Panc1 (cell line): ENCODE results near the gene TOMM40. TPM values are rescaled to one million over a fixed set of nuclear protein-coding genes. Genes with fewer than 3 reads are reported as not detected.
"Not testable (repeated sequence)": the region's sequence is repeated elsewhere in the genome, so short reads cannot be mapped to it uniquely, and the experiment has no call there.

Source experiments
- ATAC-seq: fragments of 200-7000 bp; cut with Tn5 transposase; 2 replicates; pipeline ENCODE4 v1.9.1; 2020; ENCODE audit warnings: mild to moderate bottlenecking, moderate library complexity
- BruUV-seq: library from RNA; stranded (reverse); fragments of 400-500 nt; replicated peaks from 2 replicates; lab custom pipeline; 2021; lab: Mats Ljungman, UMichigan
- CTCF ChIA-PET: fragments of 300-600 bp; sonication (Branson Sonifier 250); formaldehyde crosslinking; loops from one replicate; lab custom pipeline; 2022; ENCODE audit warnings: antibody characterized with exemption; lab: Charles Lee
- POLR2A ChIA-PET: fragments of 300-600 bp; sonication (Branson Sonifier 250); formaldehyde crosslinking; loops from one replicate; lab custom pipeline; 2022; ENCODE audit warnings: antibody characterized with exemption; lab: Charles Lee
- DNase-seq: peaks from one replicate; pipeline ENCODE4 v3.0.0-alpha.2; 2010; ENCODE audit warnings: low read depth, low spot score
- H3K27ac ChIP-seq: 2 replicates; pipeline ENCODE4 v1.5.1; 2011; ENCODE audit warnings: mild to moderate bottlenecking, low read length, inconsistent platforms
- H3K27me3 ChIP-seq: fragments of 200-500 bp; sonication (Bioruptor generic); 2 replicates; pipeline ENCODE4 v1.6.0; 2014; ENCODE audit warnings: low read length, inconsistent platforms; ENCODE audit not compliant: control insufficient read depth, insufficient read depth
- H3K36me3 ChIP-seq: fragments of 200-500 bp; sonication (Bioruptor generic); 2 replicates; pipeline ENCODE4 v1.5.1; 2014; ENCODE audit warnings: inconsistent platforms, mild to moderate bottlenecking, low read length, moderate library complexity; ENCODE audit not compliant: control insufficient read depth, insufficient read depth
- H3K4me1 ChIP-seq: 2 replicates; pipeline ENCODE4 v1.5.1; 2011; ENCODE audit warnings: inconsistent platforms, mild to moderate bottlenecking, low read length, moderate library complexity; ENCODE audit not compliant: control insufficient read depth, insufficient read depth
- H3K4me3 ChIP-seq, 2 experiments: 2 replicates each; pipeline ENCODE4 v1.5.1; 2011 to 2012; ENCODE audit warnings: low read depth in 2 of 2, low read length in 2 of 2, mild to moderate bottlenecking in 2 of 2, inconsistent platforms in 1 of 2, moderate library complexity in 1 of 2
- H3K9me3 ChIP-seq: fragments of 200-500 bp; sonication (Bioruptor generic); 2 replicates; pipeline ENCODE4 v1.5.1; 2014; ENCODE audit warnings: low read depth, mild to moderate bottlenecking, inconsistent platforms, low read length, moderate library complexity; ENCODE audit not compliant: control insufficient read depth, insufficient read depth
- CTCF ChIP-seq: fragments of 450-650 bp; IDR thresholded peaks from 2 replicates; pipeline ENCODE4 v1.5.1; 2017; ENCODE audit warnings: mild to moderate bottlenecking
- POLR2AphosphoS5 ChIP-seq: IDR thresholded peaks from 2 replicates; pipeline ENCODE4 v1.6.1; 2012; ENCODE audit warnings: mild to moderate bottlenecking, low read depth, low read length, moderate library complexity
- REST ChIP-seq, 2 experiments: IDR thresholded peaks; 2 replicates each; pipeline ENCODE4 v1.6.1; 2011 to 2012; ENCODE audit warnings: low read depth in 2 of 2, control low read depth in 1 of 2, low read length in 1 of 2, mild to moderate bottlenecking in 1 of 2, moderate library complexity in 1 of 2; ENCODE audit not compliant: insufficient read depth in 1 of 2
- SIN3A ChIP-seq: IDR thresholded peaks from 2 replicates; pipeline ENCODE4 v1.6.1; 2012; ENCODE audit warnings: low read depth, mild to moderate bottlenecking, low read length, moderate library complexity, borderline replicate concordance; ENCODE audit not compliant: insufficient read depth
- TCF7L2 ChIP-seq: IDR thresholded peaks from 2 replicates; pipeline ENCODE4 v1.6.1; 2011; ENCODE audit warnings: mild to moderate bottlenecking, low read depth, low read length, inconsistent platforms
- in situ Hi-C: cut with HindIII; loops from 2 replicates; pipeline ENCODE4 v1.10.0; 2016; ENCODE audit warnings: low sequenced_read_pairs, low pct_unique_long_range_greater_than_20kb
- intact Hi-C: fragments of 100-400 bp; cut with micrococcal nuclease; formaldehyde crosslinking; loops from one replicate; pipeline ENCODE4 v1.10.0; 2022; ENCODE audit not compliant: unreplicated experiment
- total RNA-seq: library from RNA; stranded (reverse); gene quantifications from one replicate; pipeline ENCODE4 v1.2.1, GENCODE V29; 2021; ENCODE audit not compliant: unreplicated experiment

TOMM40 gene
- total RNA-seq, 1 experiment from 2014 or later = 147 TPM

GRCh38 chr19:44887648-44888047, 3.4 kb upstream of the TOMM40 start:
- TF ChIP-seq CTCF (no peak), TCF7L2 (no peak), SIN3A (no peak), POLR2AphosphoS5 (no peak), REST (IDR thresholded peaks at IDR 0.05; ENCODE audit: insufficient read depth in 1 of 2, low read depth in 2 of 2, low read length in 1 of 2) (no peak)
- BruUV-seq = no TSS peak
- DNase-seq (no peak), ATAC-seq (no peak)
- intact Hi-C loops (no loop called here), in situ Hi-C loops (no loop called here)
- H3K27me3 ChIP-seq = no peaks in the 10 kb centered on the region
- H3K36me3 ChIP-seq = peaks cover 4% of the 10 kb centered on the region; the same call in 1 of the 2 replicates
- no peaks in the 10 kb centered on the region for H3K9me3 ChIP-seq
- ChIA-PET CTCF (no interaction called here), POLR2A (no interaction called here)
- H3K4me1 ChIP-seq = peaks cover 3% of the 10 kb centered on the region; the same call in 1 of the 2 replicates
- no peak overlapping the region for H3K4me3 ChIP-seq
- H3K27ac ChIP-seq = no peak overlapping the region

GRCh38 chr19:44888335-44888734, 2.7 kb upstream of the TOMM40 start:
- in situ Hi-C loops, H3K4me3 ChIP-seq, H3K27me3 ChIP-seq, intact Hi-C loops, BruUV-seq, CTCF ChIA-PET, H3K4me1 ChIP-seq, H3K9me3 ChIP-seq, ATAC-seq, POLR2A ChIA-PET, H3K27ac ChIP-seq, DNase-seq: not testable (repeated sequence)
- H3K36me3 ChIP-seq = peaks cover 11% of the 10 kb centered on the region

- Histone ChIP-seq H3K4me1 (peaks cover 7% of the 10 kb centered on the region; the same call in 1 of the 2 replicates), H3K4me3 (peak overlapping the region; percentile 42 to 65), H3K9me3 (no peaks in the 10 kb centered on the region), H3K36me3 (peaks cover 18% of the 10 kb centered on the region), H3K27me3 (no peaks in the 10 kb centered on the region), H3K27ac (peak overlapping the region; percentile 93)
- in situ Hi-C loops = no loop called here
- no peak for TF ChIP-seq SIN3A
- no peak for TF ChIP-seq TCF7L2
- TF ChIP-seq CTCF = no peak
- TF ChIP-seq POLR2AphosphoS5 = no peak
- TF ChIP-seq REST (IDR thresholded peaks at IDR 0.05; ENCODE audit: insufficient read depth in 1 of 2, low read depth in 2 of 2, low read length in 1 of 2) = no peak
- TSS peak; percentile 98 for BruUV-seq
- intact Hi-C loops = no loop called here
- CTCF ChIA-PET = interaction anchor here (0.5 to 1.0 kb wide), 3 partner anchors 14 to 118 kb away, joined by 3 to 10 read pairs (median 5); no protein-coding TSS in a partner anchor
- DNase-seq (no peak), ATAC-seq (no peak)
- POLR2A ChIA-PET = interaction anchor here (0.6 kb wide), 1 partner anchor 41 kb away, joined by 22 read pairs; no protein-coding TSS in a partner anchor
Observed at GRCh38 chr19:44889830-44890365, 1.2 kb upstream of the TOMM40 start.
